ENCODE results near the gene FLOT1.

FLOT1 gene

DNA sequence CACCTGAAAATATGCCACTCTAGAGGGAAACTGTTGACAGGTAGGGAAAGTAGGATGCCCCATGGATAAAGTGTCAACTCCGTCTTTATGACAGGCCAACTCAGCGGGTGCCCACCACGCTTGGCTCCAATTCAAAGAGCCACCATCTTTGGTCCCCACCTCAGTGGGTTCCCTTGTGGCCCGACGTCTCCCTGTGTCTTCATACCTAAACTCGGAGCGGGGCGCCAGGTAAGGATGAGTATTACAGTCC, 25.7 kb downstream of the FLOT1 start:
- Mint-ChIP-seq H3K27ac (peak overlapping the region; percentile 99), H3K4me1 (ENCODE audit: low read depth) (peaks cover 46% of the 10 kb centered on the region), H3K9me3 (ENCODE audit: low read depth) (no peaks in the 10 kb centered on the region), H3K4me3 (peak overlapping the region; percentile 96), H3K27me3 (no peaks in the 10 kb centered on the region), H3K36me3 (peaks cover 16% of the 10 kb centered on the region)

DNA sequence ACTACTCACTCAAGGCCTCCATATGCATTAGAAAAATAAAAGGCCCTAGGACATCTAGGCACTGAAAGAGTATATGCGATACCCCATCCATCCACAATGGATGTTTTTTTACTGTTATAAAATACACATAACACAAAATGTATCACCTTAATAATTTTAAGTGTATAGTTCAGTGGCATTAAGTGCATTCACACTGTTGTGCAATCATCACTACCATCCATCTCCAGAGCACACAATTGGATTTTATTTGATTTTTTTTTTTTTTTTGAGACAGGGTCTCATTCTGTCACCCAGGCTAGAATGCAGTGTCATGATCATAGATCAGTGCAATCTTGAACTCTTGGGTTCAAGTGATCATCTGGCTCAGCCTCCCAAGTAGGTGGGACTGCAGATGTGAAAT, 28.2 kb downstream of the FLOT1 start:
- Mint-ChIP-seq H3K4me1 (ENCODE audit: low read depth) (peaks cover 41% of the 10 kb centered on the region), H3K27ac (no peak overlapping the region), H3K27me3 (no peaks in the 10 kb centered on the region)

DNA sequence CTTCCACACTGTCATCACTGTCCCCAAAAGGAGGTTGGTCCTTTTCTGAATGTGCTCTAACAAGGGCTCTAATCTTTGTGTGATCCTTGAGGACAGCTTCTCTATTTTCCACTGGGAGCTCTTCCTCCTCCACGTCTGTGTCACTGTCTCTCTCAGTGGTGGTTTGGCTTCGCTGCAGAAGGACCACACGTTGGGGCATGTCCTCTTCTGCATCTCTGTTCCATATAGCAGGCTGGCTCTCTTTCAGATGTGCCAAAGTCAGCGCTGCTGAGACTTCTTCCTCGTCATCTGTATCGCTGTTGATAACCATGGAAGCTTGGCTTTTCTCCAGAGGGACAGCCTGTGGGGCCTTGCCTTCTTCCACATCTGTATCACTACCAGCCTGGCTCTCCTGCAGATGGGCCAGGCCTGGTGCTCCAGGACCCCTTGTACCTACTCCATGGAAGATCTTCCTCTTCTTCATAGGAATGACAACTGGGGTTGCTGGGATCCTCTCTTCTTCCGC, 30.0 kb downstream of the FLOT1 start:
- Mint-ChIP-seq H3K36me3 (peaks cover 26% of the 10 kb centered on the region), H3K4me3 (no peak overlapping the region), H3K4me1 (ENCODE audit: low read depth) (peaks cover 30% of the 10 kb centered on the region), H3K27me3 (no peaks in the 10 kb centered on the region), H3K27ac (no peak overlapping the region), H3K9me3 (ENCODE audit: low read depth) (no peaks in the 10 kb centered on the region)

More for the DNA sequence above, 28.2 kb downstream of the FLOT1 start:
- H3K9me3 Mint-ChIP-seq (ENCODE audit: low read depth) = no peaks in the 10 kb centered on the region
- no peak overlapping the region for H3K4me3 Mint-ChIP-seq
- H3K36me3 Mint-ChIP-seq = peaks cover 26% of the 10 kb centered on the region

DNA sequence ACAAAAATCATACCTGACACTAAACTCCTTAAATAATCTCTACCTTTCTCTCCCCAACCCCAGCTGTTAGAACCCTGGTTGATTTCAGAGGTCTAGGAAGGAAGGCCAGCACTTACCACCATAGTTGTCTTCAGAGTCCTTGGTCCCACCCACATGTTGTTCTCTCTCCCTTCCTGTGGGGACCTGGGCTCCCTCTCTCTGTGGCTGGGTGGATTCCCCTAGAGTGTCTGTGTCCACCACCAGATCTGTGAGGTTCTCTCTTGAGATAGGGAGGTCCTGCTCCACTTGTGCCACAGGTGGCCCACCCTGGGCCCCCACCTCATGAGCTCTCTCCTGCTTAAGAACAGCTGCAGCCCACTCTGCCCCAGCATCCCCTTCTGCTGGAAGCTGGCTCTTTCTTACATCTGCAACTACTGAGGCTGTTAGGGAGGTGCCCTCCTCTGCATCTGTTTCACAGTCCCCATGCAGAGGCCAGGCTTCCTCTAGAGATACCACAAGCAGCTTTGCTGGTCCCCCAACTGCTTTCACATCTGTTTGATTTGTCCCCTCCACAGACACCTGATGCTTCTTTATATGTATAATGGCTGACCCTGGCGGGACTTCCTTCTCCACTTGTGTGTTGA, 30.6 kb downstream of the FLOT1 start:
- Mint-ChIP-seq H3K36me3 (peaks cover 29% of the 10 kb centered on the region), H3K4me3 (no peak overlapping the region), H3K4me1 (ENCODE audit: low read depth) (peaks cover 26% of the 10 kb centered on the region)

DNA sequence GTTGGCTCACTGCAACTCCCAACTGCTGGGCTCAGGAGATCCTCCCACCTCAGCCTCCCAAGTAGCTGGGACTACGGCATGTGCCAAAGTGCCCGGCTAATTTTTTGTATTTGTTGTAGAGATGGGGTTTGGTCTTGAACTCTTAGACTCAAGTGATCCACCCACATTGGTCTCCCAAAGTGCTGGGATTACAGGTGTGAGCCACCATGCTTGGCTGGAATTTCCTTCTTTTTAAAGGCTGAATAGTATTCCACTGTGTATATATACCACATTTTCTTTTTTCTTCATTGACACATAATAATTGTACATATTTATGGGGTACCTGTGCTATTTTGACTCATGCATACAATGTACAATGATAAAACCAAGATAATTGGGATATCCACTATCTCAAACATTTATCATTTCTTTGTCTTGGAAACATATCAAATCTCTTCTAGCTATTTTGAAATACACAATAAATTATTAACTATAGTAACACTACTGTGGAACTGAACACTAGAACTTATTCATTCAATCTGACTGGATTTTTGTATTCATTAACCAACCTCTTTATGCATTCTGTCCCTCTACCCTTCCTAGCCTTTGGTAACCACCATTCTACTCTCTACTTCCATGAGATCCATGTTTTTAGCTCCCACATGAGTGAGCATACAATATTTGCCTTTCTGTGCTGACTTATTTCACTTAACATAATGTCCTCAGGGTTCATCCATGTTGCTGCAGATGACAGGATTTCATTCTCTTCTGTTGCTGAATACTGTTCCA, 33.2 kb downstream of the FLOT1 start:
- H3K36me3 Mint-ChIP-seq = peaks cover 35% of the 10 kb centered on the region
- no peak overlapping the region for H3K4me3 Mint-ChIP-seq
- H3K27me3 Mint-ChIP-seq = no peaks in the 10 kb centered on the region
- peaks cover 11% of the 10 kb centered on the region for H3K4me1 Mint-ChIP-seq (ENCODE audit: low read depth)
- no peak overlapping the region for H3K27ac Mint-ChIP-seq
- no peaks in the 10 kb centered on the region for H3K9me3 Mint-ChIP-seq (ENCODE audit: low read depth)

More for the DNA sequence above, 30.6 kb downstream of the FLOT1 start:
- H3K27ac Mint-ChIP-seq = no peak overlapping the region
- H3K9me3 Mint-ChIP-seq (ENCODE audit: low read depth) = no peaks in the 10 kb centered on the region
- H3K27me3 Mint-ChIP-seq = no peaks in the 10 kb centered on the region

DNA sequence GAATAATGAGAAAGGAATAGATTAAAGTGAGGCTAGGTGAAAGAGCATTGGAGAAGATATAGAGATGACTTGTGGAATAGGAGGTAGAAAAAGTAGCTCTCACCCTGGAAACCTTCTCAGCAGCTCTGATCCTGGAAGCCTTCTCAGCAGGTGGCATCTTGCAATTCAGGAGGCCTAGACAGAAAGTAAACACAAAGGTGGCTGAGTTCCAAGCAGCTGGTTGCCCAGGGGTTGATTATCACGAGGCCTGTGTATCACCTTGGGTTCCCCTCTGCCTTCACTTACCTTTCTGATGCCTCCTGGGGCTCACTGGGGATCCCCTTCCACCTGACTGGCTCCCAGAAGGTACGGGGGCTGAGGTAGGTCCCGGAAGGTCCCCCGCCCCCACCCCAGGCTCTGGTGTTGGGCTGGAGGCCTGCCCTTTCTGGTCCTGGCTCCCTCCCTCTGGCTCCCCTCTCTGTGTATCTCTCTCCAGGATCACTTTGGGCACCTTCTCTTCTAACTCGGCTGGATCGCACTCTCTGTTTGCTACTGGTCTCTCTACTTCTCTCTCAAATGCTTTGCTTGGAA, 35.1 kb downstream of the FLOT1 start:
- no peak overlapping the region for H3K4me3 Mint-ChIP-seq
- H3K27ac Mint-ChIP-seq = no peak overlapping the region
- H3K27me3 Mint-ChIP-seq = no peaks in the 10 kb centered on the region
- no peaks in the 10 kb centered on the region for H3K9me3 Mint-ChIP-seq (ENCODE audit: low read depth)
- H3K36me3 Mint-ChIP-seq = peaks cover 29% of the 10 kb centered on the region
- H3K4me1 Mint-ChIP-seq (ENCODE audit: low read depth) = peaks cover 8% of the 10 kb centered on the region

DNA sequence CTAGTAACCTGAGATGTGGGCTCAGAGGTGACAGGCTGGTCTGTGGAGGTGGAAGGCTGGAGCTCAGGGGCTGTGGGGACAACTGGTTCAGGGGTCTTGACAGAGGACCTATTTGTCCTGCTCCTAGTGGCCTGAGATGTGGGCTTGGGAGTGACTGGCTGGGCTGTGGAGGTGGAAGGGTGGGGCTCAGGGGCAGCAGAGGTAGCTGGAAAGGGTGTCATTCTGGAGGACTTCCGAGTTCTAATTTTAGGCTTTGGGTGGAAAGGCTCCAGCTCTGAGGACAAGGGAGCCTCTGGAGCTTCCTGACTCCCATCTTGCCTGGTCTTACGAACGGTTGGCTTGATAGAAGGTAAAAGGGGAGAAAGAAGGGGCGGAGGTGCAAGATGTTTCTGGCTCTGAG, 36.9 kb downstream of the FLOT1 start:
- Mint-ChIP-seq H3K27me3 (no peaks in the 10 kb centered on the region), H3K27ac (no peak overlapping the region), H3K36me3 (peaks cover 19% of the 10 kb centered on the region), H3K4me1 (ENCODE audit: low read depth) (no peaks in the 10 kb centered on the region), H3K4me3 (no peak overlapping the region), H3K9me3 (ENCODE audit: low read depth) (no peaks in the 10 kb centered on the region)

DNA sequence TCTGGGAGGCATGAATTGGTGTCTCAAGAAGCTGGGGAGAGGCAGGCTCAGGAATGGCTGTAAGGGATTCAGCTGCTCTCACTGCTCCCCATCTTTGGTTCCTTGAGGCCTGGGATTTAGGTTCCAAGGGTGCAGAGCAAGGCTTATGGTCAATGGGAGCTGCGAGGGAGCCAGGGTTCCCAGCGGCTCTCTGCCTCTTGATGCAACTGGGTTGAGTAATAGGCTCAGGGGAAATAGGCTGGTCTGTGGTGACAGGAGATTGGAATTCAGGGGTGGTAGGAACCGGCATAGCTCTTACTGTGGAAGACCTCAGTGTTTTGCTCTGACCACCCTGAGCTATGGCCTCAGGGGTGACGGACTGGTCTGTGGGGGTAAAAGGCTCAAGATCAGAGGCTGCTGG, 38.7 kb downstream of the FLOT1 start:
- Mint-ChIP-seq H3K9me3 (ENCODE audit: low read depth) (no peaks in the 10 kb centered on the region), H3K4me3 (no peak overlapping the region), H3K27ac (no peak overlapping the region), H3K36me3 (peaks cover 14% of the 10 kb centered on the region), H3K27me3 (no peaks in the 10 kb centered on the region), H3K4me1 (ENCODE audit: low read depth) (no peaks in the 10 kb centered on the region)

DNA sequence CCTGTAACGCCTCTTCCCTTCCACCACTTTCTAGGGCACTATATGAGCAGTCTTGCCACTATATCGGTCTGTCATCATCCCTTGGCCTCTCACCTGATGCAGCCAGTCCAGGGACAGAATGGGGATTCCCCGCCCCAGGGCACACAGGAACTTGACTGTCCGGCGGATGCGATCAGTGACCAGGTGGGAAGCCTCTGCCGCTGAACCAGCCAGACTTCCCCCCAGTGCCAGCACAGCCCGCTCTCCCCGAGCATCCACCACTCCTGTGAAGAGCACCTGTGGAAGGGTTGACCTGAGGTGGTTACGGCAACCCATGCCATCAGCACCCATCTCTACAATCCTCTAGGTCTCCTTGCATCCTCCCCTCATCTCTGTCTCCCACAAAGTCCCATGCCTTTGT, 39.5 kb downstream of the FLOT1 start:
- Mint-ChIP-seq H3K4me3 (no peak overlapping the region), H3K27ac (no peak overlapping the region), H3K27me3 (no peaks in the 10 kb centered on the region), H3K4me1 (ENCODE audit: low read depth) (no peaks in the 10 kb centered on the region), H3K36me3 (peaks cover 14% of the 10 kb centered on the region), H3K9me3 (ENCODE audit: low read depth) (no peaks in the 10 kb centered on the region)

DNA sequence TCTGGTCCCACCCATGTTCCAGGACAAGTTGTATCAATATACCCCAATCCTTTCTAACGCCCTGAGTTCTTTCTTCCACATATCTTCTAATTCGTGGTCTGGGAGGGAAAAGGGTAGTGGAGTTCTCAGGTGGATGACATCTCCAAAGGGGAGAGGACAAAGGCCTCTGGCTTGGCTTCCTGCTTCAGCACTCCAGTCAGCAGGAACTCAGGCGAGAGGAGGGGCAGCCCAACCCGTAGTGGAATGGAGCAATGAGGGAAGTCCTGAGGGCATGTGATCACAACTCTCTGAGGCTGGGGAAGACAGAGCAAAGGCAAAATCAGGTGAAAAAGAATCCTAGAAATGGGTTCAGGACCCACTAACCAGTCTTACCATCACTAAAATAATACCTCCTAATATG, 42.1 kb downstream of the FLOT1 start:
- no peaks in the 10 kb centered on the region for H3K9me3 Mint-ChIP-seq (ENCODE audit: low read depth)
- H3K4me3 Mint-ChIP-seq = no peak overlapping the region
- no peaks in the 10 kb centered on the region for H3K4me1 Mint-ChIP-seq (ENCODE audit: low read depth)
- no peaks in the 10 kb centered on the region for H3K27me3 Mint-ChIP-seq
- peaks cover 4% of the 10 kb centered on the region for H3K36me3 Mint-ChIP-seq
- H3K27ac Mint-ChIP-seq = no peak overlapping the region

DNA sequence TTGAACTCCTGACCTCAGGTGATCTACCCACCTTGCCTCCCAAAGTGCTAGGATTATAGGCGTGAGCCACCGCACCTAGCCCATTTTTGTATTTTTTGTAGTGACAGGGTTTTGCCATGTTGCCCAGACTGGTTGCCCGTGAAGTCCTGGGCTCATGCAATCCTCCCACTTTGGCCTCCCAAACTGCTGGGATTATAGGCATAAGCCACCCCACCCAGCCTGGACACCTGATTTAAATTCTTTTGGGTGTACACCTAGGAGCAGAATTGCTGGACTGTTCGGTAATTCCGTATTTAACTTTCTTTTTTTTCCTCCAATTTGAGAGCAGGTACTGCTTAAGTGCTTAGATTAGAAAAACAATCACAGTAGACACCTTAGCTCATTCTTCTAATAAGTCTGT, 46.1 kb downstream of the FLOT1 start:
- Mint-ChIP-seq H3K27ac (no peak overlapping the region), H3K4me3 (no peak overlapping the region), H3K27me3 (no peaks in the 10 kb centered on the region), H3K36me3 (no peaks in the 10 kb centered on the region), H3K9me3 (ENCODE audit: low read depth) (no peaks in the 10 kb centered on the region), H3K4me1 (ENCODE audit: low read depth) (peaks cover 5% of the 10 kb centered on the region)

DNA sequence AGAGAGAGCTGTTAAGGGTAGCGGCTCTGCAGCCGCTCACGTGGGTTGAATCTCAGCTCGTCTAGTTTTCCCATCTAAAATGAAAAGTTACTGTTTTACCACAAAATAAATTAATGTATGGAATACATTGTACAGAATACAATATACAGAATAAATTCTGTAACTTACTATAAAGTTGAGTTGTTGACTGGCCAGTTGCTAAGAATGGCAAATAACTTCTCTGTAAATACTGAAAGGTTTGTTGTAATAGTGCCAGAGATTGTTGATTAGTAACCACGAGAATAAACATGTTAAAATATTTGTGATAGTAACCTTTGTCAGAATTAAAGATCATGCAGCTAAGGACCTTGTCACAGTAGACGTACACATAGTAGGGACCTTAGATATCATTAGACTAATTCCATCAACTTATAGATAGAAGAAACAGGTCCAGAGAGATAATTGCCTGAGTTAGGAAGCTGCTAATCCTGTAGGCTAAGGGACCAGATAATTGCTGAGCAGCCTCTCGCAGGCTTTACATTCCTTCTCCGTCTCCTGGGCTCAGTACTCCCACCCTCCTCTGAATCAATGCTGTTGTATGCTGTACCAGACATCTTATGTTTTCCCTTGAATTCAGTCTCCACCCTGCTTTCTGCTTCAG, 51.2 kb downstream of the FLOT1 start:
- H3K27ac Mint-ChIP-seq = peak overlapping the region; percentile 83
- no peaks in the 10 kb centered on the region for H3K27me3 Mint-ChIP-seq

DNA sequence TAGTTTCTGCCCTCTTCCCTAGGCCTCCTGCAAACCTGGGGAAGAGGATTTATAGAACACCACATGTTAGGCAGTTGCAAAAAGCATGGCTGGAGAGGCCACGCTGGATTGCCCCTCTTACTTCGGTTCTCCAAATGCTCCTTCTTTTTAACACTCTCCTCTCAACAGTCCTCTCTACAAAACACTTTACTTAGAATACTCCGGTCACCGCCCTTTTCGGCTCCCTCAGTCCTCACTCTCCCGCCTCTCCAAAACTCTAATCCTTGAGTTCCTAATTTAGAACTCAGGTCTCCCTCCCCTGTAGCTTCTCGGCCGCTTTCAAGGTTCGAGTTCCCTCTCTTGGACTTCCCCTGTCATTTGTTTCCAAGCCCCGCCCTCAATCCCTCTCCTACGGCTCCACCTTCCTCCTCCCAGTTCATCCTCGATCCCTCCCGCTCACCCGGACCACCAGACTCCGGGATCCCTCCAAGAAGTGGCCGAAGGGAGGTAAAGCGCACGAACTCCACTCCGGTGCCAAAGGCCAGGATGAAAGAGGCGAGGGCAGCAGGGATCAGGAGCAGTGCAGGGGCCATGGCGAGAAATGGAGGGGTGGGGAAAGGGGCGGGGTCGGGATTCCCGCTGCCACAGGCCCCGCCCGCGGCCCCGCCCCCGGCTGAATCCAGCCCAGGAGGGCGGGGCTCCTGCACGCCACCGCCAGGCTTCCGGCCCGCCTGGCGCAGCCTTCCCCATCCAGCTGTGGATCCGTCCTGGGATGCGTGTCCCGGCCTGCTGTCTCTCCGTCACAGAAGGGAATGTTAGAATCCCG, 51.9 kb downstream of the FLOT1 start, which contains the start of gene NRM:
NRM (minus strand) TSS at position 582 of the 805 bp plus-strand sequence; CDS start at position 572, 10 bp downstream.
- Mint-ChIP-seq H3K27ac (peak within 1 kb of the TSS; percentile 84), H3K9me3 (ENCODE audit: low read depth) (no peaks in the 10 kb centered on the region), H3K36me3 (no peaks in the 10 kb centered on the region), H3K4me3 (peak within 1 kb of the TSS; percentile 91), H3K27me3 (no peaks in the 10 kb centered on the region), H3K4me1 (ENCODE audit: low read depth) (peaks cover 42% of the 10 kb centered on the region)

More for the DNA sequence above, 51.2 kb downstream of the FLOT1 start:
- Mint-ChIP-seq H3K36me3 (no peaks in the 10 kb centered on the region), H3K9me3 (ENCODE audit: low read depth) (no peaks in the 10 kb centered on the region), H3K4me1 (ENCODE audit: low read depth) (peaks cover 42% of the 10 kb centered on the region), H3K4me3 (peak overlapping the region; percentile 91)

DNA sequence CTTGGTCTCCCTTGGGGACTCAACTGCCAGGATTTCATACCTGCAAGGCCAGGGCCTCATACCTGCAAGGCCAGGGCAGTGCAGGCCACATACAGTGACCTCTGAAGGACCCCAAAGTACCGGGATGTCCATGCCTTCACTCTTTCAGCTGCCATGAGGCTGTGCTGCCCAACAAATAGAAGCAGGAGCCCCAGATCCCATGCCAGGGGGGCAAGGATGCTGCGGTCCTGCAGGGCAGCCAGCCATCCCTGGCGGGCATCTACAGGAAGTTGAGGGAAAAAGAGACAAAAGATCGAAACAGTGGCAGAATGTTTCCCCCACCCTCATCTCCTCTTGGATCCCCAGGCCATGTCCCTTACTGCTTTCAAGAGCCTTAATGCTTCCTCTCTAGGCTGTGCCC, 52.5 kb downstream of the FLOT1 start:
- Mint-ChIP-seq H3K36me3 (peaks cover 2% of the 10 kb centered on the region), H3K27me3 (no peaks in the 10 kb centered on the region), H3K4me1 (ENCODE audit: low read depth) (peaks cover 42% of the 10 kb centered on the region), H3K27ac (peak overlapping the region; percentile 84), H3K9me3 (ENCODE audit: low read depth) (no peaks in the 10 kb centered on the region), H3K4me3 (peak overlapping the region; percentile 91)
